NCI-H1694 (cell line): ENCODE data around the gene KPNA6.

ENCODE experiments used
- DNase-seq: peaks from one replicate; lab custom pipeline; 2025; lab: John Stamatoyannopoulos, UW

The KPNA6 gene

GRCh38 chr1:32219022-32219421, 111.2 kb downstream of the KPNA6 start:
- DNase-seq: no peak

GRCh38 chr1:32220746-32221580, 113.1 kb downstream of the KPNA6 start:
- DNase-seq: no peak

- no peak for DNase-seq
These were observed 113.7 kb downstream of the KPNA6 start for GRCh38 chr1:32221581-32221979.

GRCh38 chr1:32221980-32222755, 114.3 kb downstream of the KPNA6 start, which contains the start of the genes EIF3I and TMEM234:
EIF3I (plus strand) TSS chr1:32222407; CDS start chr1:32222442, 35 bp downstream.
TMEM234 (minus strand) TSS chr1:32222353; CDS start chr1:32222322, 31 bp downstream.
- DNase-seq: peak; percentile 83

GRCh38 chr1:32223683-32224082, 115.8 kb downstream of the KPNA6 start:
- DNase-seq: no peak

GRCh38 chr1:32224285-32224684, 116.4 kb downstream of the KPNA6 start:
- DNase-seq: no peak
